ENCODE data around the gene SEC23A.
A peak's percentile ranks its signal among the peaks of the same experiment; 100 is the strongest.
"Not testable (repeated sequence)": the region's sequence is repeated elsewhere in the genome, so short reads cannot be mapped to it uniquely, and the experiment has no call there.

The SEC23A gene

GRCh38 chr14:39102969-39103957 lies at the start of gene SEC23A:
SEC23A (minus strand) TSS chr14:39103235; CDS start chr14:39096118, 7,117 bp downstream.
- DNase-seq, result peak; percentile 81 to 89

- DNase-seq, result no peak
Observed at GRCh38 chr14:39145266-39145966, 42.4 kb upstream of the SEC23A start.

GRCh38 chr14:39143226-39143625 lies 40.2 kb upstream of the SEC23A start:
- DNase-seq, result not testable (repeated sequence)

GRCh38 chr14:39141623-39142022 lies 38.6 kb upstream of the SEC23A start:
- not testable (repeated sequence) for DNase-seq

- no peak for DNase-seq
Observed at GRCh38 chr14:39140170-39140569, 37.1 kb upstream of the SEC23A start.

- no peak for DNase-seq
Observed at GRCh38 chr14:39138440-39138839, 35.4 kb upstream of the SEC23A start.

GRCh38 chr14:39137835-39138234 lies 34.8 kb upstream of the SEC23A start:
- DNase-seq, result not testable (repeated sequence)

- DNase-seq, result no peak
Observed at GRCh38 chr14:39122330-39123138, 19.5 kb upstream of the SEC23A start.

GRCh38 chr14:39114073-39114838 lies 11.2 kb upstream of the SEC23A start, which contains the start of gene GEMIN2:
GEMIN2 (plus strand) TSS chr14:39114323; CDS start chr14:39114339, 16 bp downstream.
- DNase-seq, result peak; percentile 96 to 98

- no peak for DNase-seq
Observed at GRCh38 chr14:39113685-39114072, 10.6 kb upstream of the SEC23A start.

GRCh38 chr14:39109893-39110715 lies 7.1 kb upstream of the SEC23A start:
- no peak for DNase-seq

- no peak for DNase-seq
Observed at GRCh38 chr14:39108791-39109190, 5.8 kb upstream of the SEC23A start.

- peak; percentile 67 to 84 for DNase-seq
Observed at GRCh38 chr14:39107591-39107996, 4.6 kb upstream of the SEC23A start.

- not testable (repeated sequence) for DNase-seq
Observed at GRCh38 chr14:39104078-39104801, 1.2 kb upstream of the SEC23A start.

GRCh38 chr14:39102265-39102968 lies 618 bp downstream of the SEC23A start:
- peak; percentile 9 to 22 for DNase-seq

- DNase-seq, result no peak
Observed at GRCh38 chr14:39099748-39100147, 3.3 kb downstream of the SEC23A start.

- not testable (repeated sequence) for DNase-seq
Observed at GRCh38 chr14:39099215-39099614, 3.8 kb downstream of the SEC23A start.

GRCh38 chr14:39097159-39097558 lies 5.9 kb downstream of the SEC23A start:
- DNase-seq, result no peak

- no peak for DNase-seq
Observed at GRCh38 chr14:39094515-39094914, 8.5 kb downstream of the SEC23A start.

- no peak for DNase-seq
Observed at GRCh38 chr14:39091716-39092115, 11.3 kb downstream of the SEC23A start.

Data from Kasumi-1 (cell line).